ENCODE measurements around the gene POU6F2. TPM values are rescaled to one million over a fixed set of nuclear protein-coding genes. Genes with fewer than 3 reads are reported as not detected.
A peak's percentile ranks its signal among the peaks of the same experiment; 100 is the strongest.

POU6F2 gene
- total RNA-seq, 3 donors from 2014 or later: not detected

DNA sequence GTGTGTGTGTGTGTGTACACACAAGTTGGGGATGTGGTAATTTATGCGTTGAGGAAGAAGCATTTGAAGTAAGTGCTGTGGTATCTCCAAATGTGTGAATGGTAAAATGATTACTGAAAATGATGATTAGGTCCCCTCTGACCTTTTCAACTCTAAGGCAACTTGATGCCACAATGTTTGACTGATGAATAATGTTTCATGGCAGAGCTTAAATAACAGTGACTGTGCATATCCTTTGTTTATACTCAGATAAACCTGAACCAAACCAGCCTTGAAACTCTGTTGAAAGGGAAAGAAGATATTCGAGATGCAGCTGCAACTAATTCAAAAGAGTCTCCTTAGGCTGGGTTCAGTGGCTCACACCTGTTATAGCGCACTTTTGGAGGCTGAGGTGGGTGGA is 523.6 kb downstream of the POU6F2 start:
- no peaks in the 10 kb centered on the region for H3K36me3 Mint-ChIP-seq (ENCODE audit: insufficient read depth)
- H3K4me3 Mint-ChIP-seq: no peak overlapping the region
- peaks cover 13% of the 10 kb centered on the region for H3K27me3 Mint-ChIP-seq (ENCODE audit: low read depth)
- ATAC-seq: no peak
- no peak for DNase-seq
- H3K4me1 Mint-ChIP-seq (ENCODE audit: low read depth): no peaks in the 10 kb centered on the region
- H3K9me3 Mint-ChIP-seq: no peaks in the 10 kb centered on the region

- Mint-ChIP-seq H3K36me3 (ENCODE audit: insufficient read depth) (no peaks in the 10 kb centered on the region), H3K4me1 (ENCODE audit: low read depth) (no peaks in the 10 kb centered on the region), H3K4me3 (no peak overlapping the region), H3K27me3 (ENCODE audit: low read depth) (peaks cover 4% of the 10 kb centered on the region), H3K9me3 (no peaks in the 10 kb centered on the region)
- DNase-seq (no peak), ATAC-seq (no peak)
These were observed 527.3 kb downstream of the POU6F2 start for GRCh38 chr7:39504963-39505362.

GRCh38 chr7:39507866-39508551 is 530.3 kb downstream of the POU6F2 start:
- H3K27me3 Mint-ChIP-seq (ENCODE audit: low read depth): no peaks in the 10 kb centered on the region
- no peaks in the 10 kb centered on the region for H3K9me3 Mint-ChIP-seq
- ATAC-seq: no peak
- no peak for DNase-seq
- no peaks in the 10 kb centered on the region for H3K4me1 Mint-ChIP-seq (ENCODE audit: low read depth)
- H3K36me3 Mint-ChIP-seq (ENCODE audit: insufficient read depth): no peaks in the 10 kb centered on the region
- H3K4me3 Mint-ChIP-seq: no peak overlapping the region

- DNase-seq (no peak), ATAC-seq (no peak)
- no peaks in the 10 kb centered on the region for H3K9me3 Mint-ChIP-seq
These were observed 531.7 kb downstream of the POU6F2 start for GRCh38 chr7:39509436-39509835.

GRCh38 chr7:39509912-39510311 is 532.2 kb downstream of the POU6F2 start:
- Mint-ChIP-seq H3K27me3 (ENCODE audit: low read depth) (no peaks in the 10 kb centered on the region), H3K9me3 (no peaks in the 10 kb centered on the region), H3K4me3 (no peak overlapping the region), H3K4me1 (ENCODE audit: low read depth) (no peaks in the 10 kb centered on the region), H3K36me3 (ENCODE audit: insufficient read depth) (no peaks in the 10 kb centered on the region)
- ATAC-seq (no peak), DNase-seq (no peak)

More at GRCh38 chr7:39509436-39509835, 531.7 kb downstream of the POU6F2 start:
- Mint-ChIP-seq H3K4me1 (ENCODE audit: low read depth) (no peaks in the 10 kb centered on the region), H3K36me3 (ENCODE audit: insufficient read depth) (no peaks in the 10 kb centered on the region), H3K4me3 (no peak overlapping the region), H3K27me3 (ENCODE audit: low read depth) (no peaks in the 10 kb centered on the region)

DNA sequence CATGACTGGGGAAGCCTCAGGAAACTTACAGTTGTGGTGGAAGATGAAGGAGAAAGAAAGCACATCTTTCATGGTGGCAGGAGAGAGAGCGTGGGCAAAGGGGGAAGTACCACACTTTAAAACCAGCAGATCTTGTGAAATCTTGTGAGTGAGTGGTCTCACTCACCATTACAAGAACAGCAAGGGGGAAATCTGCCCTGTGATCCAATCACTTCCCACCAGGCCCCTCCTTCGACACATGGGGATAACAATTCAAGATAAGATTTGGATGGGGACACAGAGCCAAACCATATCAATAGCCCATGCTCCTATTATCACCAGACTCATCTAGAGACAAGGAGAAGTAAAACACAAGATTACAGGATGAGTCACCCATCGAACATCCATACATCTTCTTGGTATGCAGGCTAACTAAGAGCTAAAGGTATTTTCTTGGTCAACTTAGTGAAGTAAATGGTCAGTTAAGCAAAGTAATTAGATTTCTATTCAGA is 533.2 kb downstream of the POU6F2 start:
- ATAC-seq: peak; percentile 23 to 69
- no peaks in the 10 kb centered on the region for H3K9me3 Mint-ChIP-seq
- H3K36me3 Mint-ChIP-seq (ENCODE audit: insufficient read depth): no peaks in the 10 kb centered on the region
- DNase-seq: no peak
- H3K4me1 Mint-ChIP-seq (ENCODE audit: low read depth): no peaks in the 10 kb centered on the region
- no peaks in the 10 kb centered on the region for H3K27me3 Mint-ChIP-seq (ENCODE audit: low read depth)
- no peak overlapping the region for H3K4me3 Mint-ChIP-seq

DNA sequence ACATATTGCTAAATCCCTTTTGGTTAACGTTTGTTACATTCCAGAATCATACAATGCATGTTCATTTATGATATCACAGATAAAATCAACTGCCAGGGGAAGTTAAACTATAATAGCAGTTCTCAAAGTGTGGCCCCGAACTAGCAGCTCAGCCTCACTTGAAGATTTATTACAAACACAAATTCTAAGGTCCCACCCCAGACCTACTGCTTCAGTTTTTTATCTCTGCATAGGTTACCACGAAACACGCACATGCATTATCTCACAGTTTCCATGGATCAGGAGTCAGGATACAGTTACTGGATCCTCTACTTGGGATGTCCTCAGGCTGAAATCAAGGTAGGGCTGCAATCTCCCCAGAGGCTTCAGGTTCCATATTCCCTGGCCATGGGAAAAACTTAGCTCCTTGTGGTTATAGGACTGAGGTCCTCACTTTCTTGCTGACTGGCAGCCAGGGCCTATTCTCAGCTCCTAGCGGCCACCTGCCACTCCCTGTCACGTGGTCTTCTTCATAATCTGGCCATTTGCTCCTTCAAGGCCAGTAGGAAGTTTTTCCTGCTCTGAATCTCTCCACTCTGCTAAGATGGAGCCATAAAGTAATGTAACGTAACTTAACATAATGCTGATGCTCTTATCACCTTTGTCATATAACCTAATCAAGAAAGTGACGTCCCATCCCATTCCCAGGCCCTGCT is 538.0 kb downstream of the POU6F2 start:
- ATAC-seq: no peak
- no peak overlapping the region for H3K4me3 Mint-ChIP-seq
- no peaks in the 10 kb centered on the region for H3K27me3 Mint-ChIP-seq (ENCODE audit: low read depth)
- H3K9me3 Mint-ChIP-seq: no peaks in the 10 kb centered on the region
- no peaks in the 10 kb centered on the region for H3K36me3 Mint-ChIP-seq (ENCODE audit: insufficient read depth)
- H3K4me1 Mint-ChIP-seq (ENCODE audit: low read depth): no peaks in the 10 kb centered on the region
- no peak for DNase-seq

GRCh38 chr7:39516498-39516897 is 538.8 kb downstream of the POU6F2 start:
- no peak for DNase-seq
- no peaks in the 10 kb centered on the region for H3K9me3 Mint-ChIP-seq
- no peak overlapping the region for H3K4me3 Mint-ChIP-seq
- H3K27me3 Mint-ChIP-seq (ENCODE audit: low read depth): no peaks in the 10 kb centered on the region
- H3K36me3 Mint-ChIP-seq (ENCODE audit: insufficient read depth): no peaks in the 10 kb centered on the region
- ATAC-seq: no peak
- H3K4me1 Mint-ChIP-seq (ENCODE audit: low read depth): no peaks in the 10 kb centered on the region

DNA sequence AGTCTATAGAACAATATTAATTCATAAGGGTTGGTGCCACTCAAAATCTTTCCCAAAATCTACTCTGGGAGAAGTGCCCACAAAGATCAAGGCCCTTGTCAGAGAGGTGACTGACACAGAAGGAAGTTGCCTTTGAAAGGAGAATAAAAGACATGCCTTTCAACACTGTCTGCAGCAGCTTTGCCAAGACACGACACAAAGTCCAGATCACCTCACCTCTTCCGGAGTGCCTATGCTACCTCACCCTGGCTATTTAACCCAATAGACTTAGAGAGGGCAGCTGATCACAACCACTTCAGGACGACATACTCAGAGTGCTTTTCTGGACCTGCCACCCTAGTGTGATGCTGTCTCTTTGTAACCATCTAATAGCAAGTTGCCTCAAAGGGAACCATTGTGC is 539.5 kb downstream of the POU6F2 start:
- H3K27me3 Mint-ChIP-seq (ENCODE audit: low read depth): peaks cover 3% of the 10 kb centered on the region
- no peaks in the 10 kb centered on the region for H3K4me1 Mint-ChIP-seq (ENCODE audit: low read depth)

More for the DNA sequence above, 539.5 kb downstream of the POU6F2 start:
- H3K9me3 Mint-ChIP-seq: no peaks in the 10 kb centered on the region
- DNase-seq: no peak
- H3K36me3 Mint-ChIP-seq (ENCODE audit: insufficient read depth): no peaks in the 10 kb centered on the region
- ATAC-seq: no peak
- H3K4me3 Mint-ChIP-seq: no peak overlapping the region

Other genes starting within 250 kb of the POU6F2 start
- gene VPS41, start 68.7 kb upstream of the POU6F2 start, total RNA-seq: 10 to 100 TPM; 46.2 to 49.2 (median 47.1) TPM

Data from activated T-cell treated with anti-CD3 and anti-CD28 coated beads, Interleukin-2, amount 50 U/mL, for 4 hours (primary cell).